ENCODE measurements around the gene ZNF678.

Gene ZNF678

DNA sequence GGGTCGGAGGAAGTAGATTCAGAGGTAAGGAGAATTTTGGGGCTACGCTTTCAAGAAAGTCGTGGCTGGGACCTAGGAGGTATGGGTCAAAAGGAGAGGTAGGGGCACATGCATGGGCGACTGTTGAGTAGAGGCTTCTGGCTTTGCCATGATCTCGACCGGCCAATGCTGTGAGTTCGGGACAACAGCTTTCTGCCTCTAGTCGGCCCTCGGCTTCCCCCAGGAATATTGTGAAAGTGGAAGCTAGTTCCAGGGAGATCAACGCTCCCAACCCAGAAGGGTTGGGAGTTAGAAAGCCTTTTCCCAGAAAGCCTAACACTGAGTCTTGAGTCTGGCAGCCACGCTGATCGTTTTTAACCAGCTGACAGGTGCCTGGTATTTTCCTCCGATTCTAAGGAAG, 69.0 kb downstream of the ZNF678 start:
- POLR2A ChIA-PET, result no interaction called here
- TF ChIP-seq HDGF (IDR thresholded peaks at IDR 0.05; ENCODE audit: borderline replicate concordance) (no peak), ELF4 (IDR thresholded peaks at IDR 0.05) (no peak), CTBP1 (IDR thresholded peaks at IDR 0.05; ENCODE audit: borderline replicate concordance) (no peak), NFRKB (IDR thresholded peaks at IDR 0.05) (no peak), SUZ12 (IDR thresholded peaks at IDR 0.05) (no peak), FOXK2 (IDR thresholded peaks at IDR 0.05) (no peak), LEF1 (IDR thresholded peaks at IDR 0.05; ENCODE audit: borderline replicate concordance) (no peak), PKNOX1 (IDR thresholded peaks at IDR 0.05) (no peak), TARDBP (IDR thresholded peaks at IDR 0.05) (no peak), L3MBTL2 (conservative IDR thresholded peaks at IDR 0.05) (no peak), FOXA1 (IDR thresholded peaks at IDR 0.05) (no peak)
- CTCF ChIA-PET, result no interaction called here
- no peak for DNase-seq (ENCODE audit: extremely low spot score)

GRCh38 chr1:227635596-227635995, 72.2 kb downstream of the ZNF678 start:
- no peak for DNase-seq (ENCODE audit: extremely low spot score)
- TF ChIP-seq NFRKB (IDR thresholded peaks at IDR 0.05) (no peak), L3MBTL2 (conservative IDR thresholded peaks at IDR 0.05) (no peak), SP1 (IDR thresholded peaks at IDR 0.05) (no peak), PKNOX1 (IDR thresholded peaks at IDR 0.05) (no peak), TARDBP (IDR thresholded peaks at IDR 0.05) (no peak), FOXA1 (IDR thresholded peaks at IDR 0.05) (no peak), SUZ12 (IDR thresholded peaks at IDR 0.05) (no peak), BHLHE40 (IDR thresholded peaks at IDR 0.05; ENCODE audit: borderline replicate concordance) (no peak), FOXM1 (IDR thresholded peaks at IDR 0.05; ENCODE audit: borderline replicate concordance) (no peak), ELF4 (IDR thresholded peaks at IDR 0.05) (no peak), LEF1 (IDR thresholded peaks at IDR 0.05; ENCODE audit: borderline replicate concordance) (no peak), CTBP1 (IDR thresholded peaks at IDR 0.05; ENCODE audit: borderline replicate concordance) (no peak), ARNT (IDR thresholded peaks at IDR 0.05) (no peak), FOXK2 (IDR thresholded peaks at IDR 0.05) (no peak), HDGF (IDR thresholded peaks at IDR 0.05; ENCODE audit: borderline replicate concordance) (no peak), ZNF384 (IDR thresholded peaks at IDR 0.05) (no peak)
- ChIA-PET CTCF (no interaction called here), POLR2A (no interaction called here)

DNA sequence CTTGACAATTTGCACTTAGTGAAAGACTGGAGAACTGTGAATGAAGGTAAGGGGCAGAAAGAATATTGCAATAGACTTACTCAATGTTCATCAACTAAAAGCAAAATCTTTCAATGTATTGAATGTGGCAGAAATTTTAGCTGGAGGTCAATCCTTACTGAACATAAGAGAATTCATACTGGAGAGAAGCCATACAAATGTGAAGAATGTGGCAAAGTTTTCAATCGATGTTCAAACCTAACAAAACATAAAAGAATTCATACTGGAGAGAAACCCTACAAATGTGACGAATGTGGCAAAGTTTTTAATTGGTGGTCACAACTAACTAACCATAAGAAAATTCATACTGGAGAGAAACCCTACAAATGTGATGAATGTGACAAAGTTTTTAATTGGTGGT, 91.1 kb downstream of the ZNF678 start:
- ChIA-PET CTCF (no interaction called here), POLR2A (no interaction called here)
- DNase-seq (ENCODE audit: extremely low spot score), result no peak
- TF ChIP-seq LEF1 (IDR thresholded peaks at IDR 0.05; ENCODE audit: borderline replicate concordance) (no peak), ARNT (IDR thresholded peaks at IDR 0.05) (no peak), ZNF384 (IDR thresholded peaks at IDR 0.05) (no peak), HDGF (IDR thresholded peaks at IDR 0.05; ENCODE audit: borderline replicate concordance) (no peak), FOXK2 (IDR thresholded peaks at IDR 0.05) (no peak), L3MBTL2 (conservative IDR thresholded peaks at IDR 0.05) (no peak), NFRKB (IDR thresholded peaks at IDR 0.05) (no peak), SP1 (IDR thresholded peaks at IDR 0.05) (no peak), TARDBP (IDR thresholded peaks at IDR 0.05) (no peak), PKNOX1 (IDR thresholded peaks at IDR 0.05) (no peak), BHLHE40 (IDR thresholded peaks at IDR 0.05; ENCODE audit: borderline replicate concordance) (no peak), FOXM1 (IDR thresholded peaks at IDR 0.05; ENCODE audit: borderline replicate concordance) (no peak), FOXA1 (IDR thresholded peaks at IDR 0.05) (no peak)

DNA sequence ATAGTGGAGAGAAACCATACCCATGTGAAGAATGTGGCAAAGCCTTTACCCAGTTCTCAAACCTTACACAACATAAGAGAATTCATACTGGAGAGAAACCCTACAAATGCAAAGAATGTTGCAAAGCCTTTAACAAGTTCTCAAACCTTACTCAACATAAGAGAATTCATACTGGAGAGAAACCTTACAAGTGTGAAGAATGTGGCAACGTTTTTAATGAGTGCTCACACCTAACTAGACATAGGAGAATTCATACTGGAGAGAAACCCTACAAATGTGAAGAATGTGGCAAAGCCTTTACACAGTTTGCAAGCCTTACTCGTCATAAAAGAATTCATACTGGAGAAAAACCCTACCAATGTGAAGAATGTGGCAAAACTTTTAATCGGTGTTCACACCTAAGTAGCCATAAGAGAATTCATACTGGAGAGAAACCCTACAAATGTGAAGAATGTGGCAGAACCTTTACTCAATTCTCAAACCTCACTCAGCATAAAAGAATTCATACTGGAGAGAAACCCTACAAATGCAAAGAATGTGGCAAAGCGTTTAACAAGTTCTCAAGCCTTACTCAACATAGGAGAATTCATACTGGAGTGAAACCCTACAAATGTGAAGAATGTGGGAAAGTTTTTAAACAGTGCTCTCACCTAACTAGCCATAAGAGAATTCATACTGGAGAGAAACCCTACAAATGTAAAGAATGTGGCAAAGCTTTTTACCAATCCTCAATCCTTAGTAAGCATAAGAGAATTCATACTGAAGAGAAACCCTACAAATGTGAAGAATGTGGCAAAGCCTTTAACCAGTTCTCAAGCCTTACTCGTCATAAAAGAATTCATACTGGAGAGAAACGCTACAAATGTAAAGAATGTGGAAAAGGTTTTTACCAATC, 91.7 kb downstream of the ZNF678 start:
- no peak for DNase-seq (ENCODE audit: extremely low spot score)
- POLR2A ChIA-PET, result no interaction called here
- TF ChIP-seq HDGF (IDR thresholded peaks at IDR 0.05; ENCODE audit: borderline replicate concordance) (no peak), ZNF384 (IDR thresholded peaks at IDR 0.05) (no peak), SP1 (IDR thresholded peaks at IDR 0.05) (no peak)
- CTCF ChIA-PET, result no interaction called here

DNA sequence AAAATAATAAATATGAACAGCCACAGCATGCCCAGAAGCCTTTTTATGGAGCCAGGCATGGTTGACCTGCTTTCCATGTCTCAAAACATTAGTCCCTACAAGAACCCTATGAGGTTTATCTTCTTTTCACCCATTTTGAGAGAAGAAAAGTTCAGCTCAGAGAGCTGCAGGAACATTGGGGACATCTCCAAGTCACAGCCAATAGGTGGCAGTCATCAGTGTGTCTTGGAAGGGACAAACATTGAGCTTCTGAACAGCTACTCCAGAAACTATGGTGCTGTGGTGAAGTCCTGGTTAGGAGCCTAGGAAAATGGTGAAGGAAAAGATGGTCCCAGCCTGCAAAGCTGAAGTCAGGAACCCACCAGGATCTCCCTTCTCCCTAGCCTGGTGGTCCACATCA, 98.1 kb downstream of the ZNF678 start:
- ChIA-PET POLR2A (no interaction called here), CTCF (no interaction called here)
- TF ChIP-seq SUZ12 (IDR thresholded peaks at IDR 0.05) (no peak), FOXA1 (IDR thresholded peaks at IDR 0.05) (no peak), BHLHE40 (IDR thresholded peaks at IDR 0.05; ENCODE audit: borderline replicate concordance) (no peak), ARNT (IDR thresholded peaks at IDR 0.05) (no peak), FOXM1 (IDR thresholded peaks at IDR 0.05; ENCODE audit: borderline replicate concordance) (no peak), PKNOX1 (IDR thresholded peaks at IDR 0.05) (no peak), ZNF384 (IDR thresholded peaks at IDR 0.05) (no peak), L3MBTL2 (conservative IDR thresholded peaks at IDR 0.05) (no peak), LEF1 (IDR thresholded peaks at IDR 0.05; ENCODE audit: borderline replicate concordance) (no peak)
- no peak for DNase-seq (ENCODE audit: extremely low spot score)

GRCh38 chr1:227662933-227663332, 99.6 kb downstream of the ZNF678 start:
- no peak for DNase-seq (ENCODE audit: extremely low spot score)
- POLR2A ChIA-PET, result no interaction called here
- TF ChIP-seq BHLHE40 (IDR thresholded peaks at IDR 0.05; ENCODE audit: borderline replicate concordance) (no peak), SUZ12 (IDR thresholded peaks at IDR 0.05) (no peak), FOXA1 (IDR thresholded peaks at IDR 0.05) (no peak)
- CTCF ChIA-PET, result no interaction called here
